B cell (primary cell): ENCODE results near the gene CYB5RL. TPM values are rescaled to one million over a fixed set of nuclear protein-coding genes. Genes with fewer than 3 reads are reported as not detected.

Experiments used
- ATAC-seq: fragments of 200-7000 bp; cut with Tn5 transposase; one replicate; pipeline ENCODE4 v1.10.0; 2021; ENCODE audit warnings: low read depth, mild to moderate bottlenecking, moderate number of reproducible peaks, moderate library complexity
- CTCF ChIA-PET: fragments of 350-600 bp; sonication (Branson Sonifier 250); formaldehyde crosslinking; loops from one replicate; lab custom pipeline; 2021; ENCODE audit warnings: antibody characterized with exemption, inconsistent platforms; lab: Charles Lee
- POLR2A ChIA-PET: fragments of 350-600 bp; sonication (Branson Sonifier 250); formaldehyde crosslinking; loops from one replicate; lab custom pipeline; 2021; ENCODE audit warnings: antibody characterized with exemption; lab: Charles Lee
- DNase-seq: peaks from one replicate; pipeline ENCODE4 v3.0.0; 2013
- H2AFZ ChIP-seq: 2 replicates; pipeline ENCODE4 v1.6.1; 2012; ENCODE audit warnings: mild to moderate bottlenecking, low read depth, low read length; ENCODE audit not compliant: insufficient read depth, poor library complexity, severe bottlenecking
- H3K27ac ChIP-seq, 2 donors: 1 replicate in 1 of 2; 2 replicates in 1 of 2; pipeline ENCODE4 v1.5.1; 2012 to 2013; ENCODE audit warnings: low read length in 2 of 2, mild to moderate bottlenecking in 2 of 2, moderate library complexity in 1 of 2
- H3K27me3 ChIP-seq, 4 experiments: fragments of 200-600 bp in 1 of 4; sonication (generic) in 1 of 4; replicated peaks in 1 of 4; 1 replicate in 2 of 4; 2 replicates in 2 of 4; pipeline versions ENCODE4 v1.6.1 to v1.7.0; 2013 to 2016; ENCODE audit warnings: low read length in 3 of 4, mild to moderate bottlenecking in 2 of 4, mixed read lengths in 1 of 4, moderate library complexity in 1 of 4; ENCODE audit not compliant: insufficient read depth in 4 of 4, control insufficient read depth in 3 of 4; ENCODE audit errors: control extremely low read depth in 1 of 4
- H3K36me3 ChIP-seq, 2 experiments: replicated peaks in 1 of 2; 1 replicate in 1 of 2; 2 replicates in 1 of 2; pipeline versions ENCODE4 v1.6.1 to v1.7.1; 2013; ENCODE audit warnings: low read length in 1 of 2; ENCODE audit not compliant: insufficient read depth in 2 of 2, control insufficient read depth in 1 of 2; ENCODE audit errors: control extremely low read depth in 1 of 2, extremely low read depth in 1 of 2
- H3K4me1 ChIP-seq, 2 donors: fragments of 200-600 bp in 1 of 2; sonication (generic) in 1 of 2; 1 replicate in 1 of 2; 2 replicates in 1 of 2; pipeline versions ENCODE4 v1.5.1 to v1.6.1; 2013 to 2017; ENCODE audit warnings: low read length in 2 of 2; ENCODE audit not compliant: control insufficient read depth in 2 of 2, insufficient read depth in 2 of 2
- H3K4me2 ChIP-seq: replicated peaks from 2 replicates; pipeline ENCODE3; 2012; ENCODE audit warnings: mild to moderate bottlenecking, low read depth, low read length; ENCODE audit not compliant: poor library complexity, severe bottlenecking
- H3K4me3 ChIP-seq, 5 experiments: fragments of 200-600 bp in 1 of 5; sonication (generic) in 1 of 5; 1 replicate in 3 of 5; 2 replicates in 2 of 5; pipeline versions ENCODE4 v1.5.1 to v1.7.0; 2011 to 2016; ENCODE audit warnings: low read length in 4 of 5, mild to moderate bottlenecking in 4 of 5, low read depth in 2 of 5, control low read depth in 1 of 5, moderate library complexity in 1 of 5; ENCODE audit not compliant: insufficient read depth in 1 of 5; ENCODE audit errors: control extremely low read depth in 1 of 5, extremely low read depth in 1 of 5
- H3K79me2 ChIP-seq: fragments of 200-600 bp; sonication (generic); one replicate; pipeline ENCODE4 v1.6.0; 2016; ENCODE audit warnings: low read length; ENCODE audit not compliant: control insufficient read depth, insufficient read depth
- H3K9ac ChIP-seq: fragments of 200-600 bp; sonication (generic); 2 replicates; pipeline ENCODE4 v1.6.1; 2017; ENCODE audit warnings: mild to moderate bottlenecking, low read length, moderate library complexity
- H3K9me3 ChIP-seq, 3 donors: one replicate each; pipeline versions ENCODE4 v1.6.1 to v1.7.1; 2013; ENCODE audit warnings: low read length in 2 of 3; ENCODE audit not compliant: control insufficient read depth in 2 of 3, insufficient read depth in 1 of 3; ENCODE audit errors: control extremely low read depth in 1 of 3
- H4K20me1 ChIP-seq: 2 replicates; pipeline ENCODE4 v1.6.0; 2012; ENCODE audit warnings: mild to moderate bottlenecking, low read length; ENCODE audit not compliant: insufficient read depth, control insufficient read depth, poor library complexity, severe bottlenecking
- H3K27ac Mint-ChIP-seq: one replicate; pipeline ENCODE4 v1.8.0; 2021; ENCODE audit warnings: mixed read lengths
- H3K27me3 Mint-ChIP-seq: one replicate; pipeline ENCODE4 v1.8.0; 2021; ENCODE audit warnings: mixed read lengths
- H3K4me1 Mint-ChIP-seq: one replicate; pipeline ENCODE4 v1.8.0; 2021; ENCODE audit warnings: mixed read lengths
- H3K4me3 Mint-ChIP-seq: one replicate; pipeline ENCODE4 v1.8.0; 2021; ENCODE audit warnings: mixed read lengths
- H3K9me3 Mint-ChIP-seq: one replicate; pipeline ENCODE4 v1.8.0; 2022; ENCODE audit warnings: mixed read lengths; ENCODE audit not compliant: insufficient read depth
- CTCF ChIP-seq: fragments of 200-600 bp; IDR thresholded peaks from one replicate; pipeline ENCODE4 v1.8.0; 2022; ENCODE audit warnings: antibody characterized with exemption, mild to moderate bottlenecking
- EZH2 ChIP-seq: IDR thresholded peaks from 2 replicates; pipeline ENCODE4 v1.6.1; 2012; ENCODE audit warnings: borderline replicate concordance, low read depth, mild to moderate bottlenecking, moderate library complexity, low read length; ENCODE audit not compliant: insufficient read depth, poor library complexity, severe bottlenecking
- WGBS: methylation state at CpG from one replicate; pipeline ENCODE4 v1.1.5; 2013; ENCODE audit warnings: missing lambda C conversion rate; ENCODE audit not compliant: insufficient coverage; 5-methylcytosine and 5-hydroxymethylcytosine counted together
- intact Hi-C: fragments of 100-400 bp; cut with micrococcal nuclease; formaldehyde crosslinking; loops from one replicate; pipeline ENCODE4 v1.10.0; 2022
- polyA plus RNA-seq: library from polyadenylated mRNA; depleted of rRNA; stranded (reverse); fragments of >200 nt; gene quantifications from 2 replicates; pipeline ENCODE4 v1.2.3, GENCODE V29; 2012
- total RNA-seq, 2 donors: library from RNA; stranded (reverse); fragments of 120-200 nt in 1 of 2; gene quantifications; 1 replicate in 1 of 2; 2 replicates in 1 of 2; pipeline versions ENCODE4 v1.2.3 to v1.2.4, GENCODE V29; 2013 to 2022

The CYB5RL gene
- total and polyA plus RNA-seq, 2 donors (not counting 1 experiment from before 2014, with no cell fraction given), result 7.9 to 12.4 TPM

GRCh38 chr1:54173681-54174080 lies 26.1 kb downstream of the CYB5RL start:
- Mint-ChIP-seq H3K4me1 (no peaks in the 10 kb centered on the region), H3K4me3 (no peak overlapping the region), H3K27ac (no peak overlapping the region), H3K27me3 (no peaks in the 10 kb centered on the region), H3K9me3 (no peaks in the 10 kb centered on the region)
- H3K36me3 ChIP-seq, result peaks cover 2 to 17% of the 10 kb centered on the region in 2 experiments
- no peaks in the 10 kb centered on the region for H4K20me1 ChIP-seq
- H3K27me3 ChIP-seq, result no peaks in the 10 kb centered on the region
- ChIA-PET POLR2A (no interaction called here), CTCF (interaction anchor here (1.9 kb wide), 1 partner anchor 9 kb away, joined by 7 read pairs; no protein-coding TSS in a partner anchor)
- intact Hi-C loops, result no loop called here
- TF ChIP-seq CTCF, result no peak
- TF ChIP-seq EZH2, result no peak
- no peaks in the 10 kb centered on the region for H3K4me1 ChIP-seq
- no peak overlapping the region for H3K4me2 ChIP-seq
- H3K9ac ChIP-seq, result no peak overlapping the region
- H3K9me3 ChIP-seq, result no peaks in the 10 kb centered on the region
- no peaks in the 10 kb centered on the region for H3K79me2 ChIP-seq
- DNase-seq, result no peak
- H2AFZ ChIP-seq, result no peak overlapping the region
- no peak overlapping the region for H3K27ac ChIP-seq
- H3K4me3 ChIP-seq, result no peak overlapping the region
- WGBS, result 48% methylated on average over 4 of the region's 9 CpGs
- no peak for ATAC-seq

GRCh38 chr1:54172614-54173599 lies 26.9 kb downstream of the CYB5RL start:
- Histone ChIP-seq H3K27ac (no peak overlapping the region), H3K9me3 (no peaks in the 10 kb centered on the region), H3K4me3 (no peak overlapping the region), H3K4me1 (no peaks in the 10 kb centered on the region), H3K9ac (no peak overlapping the region), H4K20me1 (no peaks in the 10 kb centered on the region), H3K4me2 (no peak overlapping the region), H2AFZ (no peak overlapping the region), H3K36me3 (peaks cover 0 to 14% of the 10 kb centered on the region in 2 experiments), H3K27me3 (no peaks in the 10 kb centered on the region), H3K79me2 (no peaks in the 10 kb centered on the region)
- CTCF ChIA-PET, result interaction anchor here (1.9 kb wide), 1 partner anchor 10 kb away, joined by 7 read pairs; no protein-coding TSS in a partner anchor
- Mint-ChIP-seq H3K27ac (no peak overlapping the region), H3K27me3 (no peaks in the 10 kb centered on the region), H3K9me3 (no peaks in the 10 kb centered on the region), H3K4me1 (no peaks in the 10 kb centered on the region), H3K4me3 (no peak overlapping the region)
- no peak for ATAC-seq
- WGBS, result 74% methylated on average over 6 of the region's 10 CpGs
- TF ChIP-seq EZH2 (no peak), CTCF (no peak)
- intact Hi-C loops, result no loop called here
- DNase-seq, result no peak
- POLR2A ChIA-PET, result no interaction called here
